HUDEP-2 (cell line): ENCODE results near the gene UCHL5.
A peak's percentile ranks its signal among the peaks of the same experiment; 100 is the strongest.

Experiments used
- DNase-seq, 76 experiments: peaks; one replicate each; lab custom pipeline; 2025; ENCODE audit not compliant: unreplicated experiment in 76 of 76; lab: John Stamatoyannopoulos, UW

The UCHL5 gene

GRCh38 chr1:193059282-193060114 is at the start of gene UCHL5, which contains the start of gene RO60:
Gene UCHL5, minus strand, starts transcription at chr1:193059360. Its CDS starts 100 bp downstream, at chr1:193059260.
Gene RO60, plus strand, starts transcription at chr1:193059612. Its CDS starts 9,443 bp downstream, at chr1:193069055.
- peak; percentile 50 to 98 (median 94) for DNase-seq

- DNase-seq, result no peak
These were observed 49.3 kb upstream of the UCHL5 start for GRCh38 chr1:193108471-193108870.

GRCh38 chr1:193105821-193106177 is 46.6 kb upstream of the UCHL5 start:
- no peak for DNase-seq

- peak in 74 of 76 experiments; percentile 31 to 89 (median 77) for DNase-seq
These were observed 46.0 kb upstream of the UCHL5 start, which contains the start of gene GLRX2 for GRCh38 chr1:193104907-193105820. Gene GLRX2, minus strand, starts transcription at chr1:193105414. Its CDS starts 32 bp downstream, at chr1:193105382.

- peak in 22 of 76 experiments; percentile 3 to 58 (median 28) for DNase-seq
These were observed 45.3 kb upstream of the UCHL5 start for GRCh38 chr1:193104502-193104906.

GRCh38 chr1:193103759-193104501 is 44.8 kb upstream of the UCHL5 start:
- peak in 2 of 76 experiments; percentile 19 to 39 for DNase-seq

GRCh38 chr1:193102662-193103061 is 43.5 kb upstream of the UCHL5 start:
- no peak for DNase-seq

- DNase-seq, result no peak
These were observed 35.0 kb upstream of the UCHL5 start for GRCh38 chr1:193094112-193094511.

GRCh38 chr1:193090865-193091264 is 31.7 kb upstream of the UCHL5 start:
- no peak for DNase-seq

- DNase-seq, result no peak
These were observed 28.7 kb upstream of the UCHL5 start for GRCh38 chr1:193087893-193088292.

- no peak for DNase-seq
These were observed 27.2 kb upstream of the UCHL5 start for GRCh38 chr1:193086342-193086741.

- no peak for DNase-seq
These were observed 26.1 kb upstream of the UCHL5 start for GRCh38 chr1:193085263-193085662.

- no peak for DNase-seq
These were observed 24.4 kb upstream of the UCHL5 start for GRCh38 chr1:193083365-193084088.

- DNase-seq, result peak in 21 of 76 experiments; percentile 11 to 67 (median 28)
These were observed 20.0 kb upstream of the UCHL5 start for GRCh38 chr1:193079187-193079586.

- DNase-seq, result no peak
These were observed 18.8 kb upstream of the UCHL5 start for GRCh38 chr1:193077991-193078390.

GRCh38 chr1:193070942-193071341 is 11.8 kb upstream of the UCHL5 start:
- peak in 5 of 76 experiments; percentile 17 to 41 (median 19) for DNase-seq

- DNase-seq, result peak in 3 of 76 experiments; percentile 11 to 28 (median 17)
These were observed 11.2 kb upstream of the UCHL5 start for GRCh38 chr1:193070386-193070753.

GRCh38 chr1:193069748-193070385 is 10.7 kb upstream of the UCHL5 start:
- DNase-seq, result peak in 14 of 76 experiments; percentile 3 to 28 (median 16)

GRCh38 chr1:193068013-193068412 is 8.9 kb upstream of the UCHL5 start:
- DNase-seq, result peak in 72 of 76 experiments; percentile 2 to 86 (median 62)
